ENCODE measurements around the gene GUCY1B1.

- TF ChIP-seq YY1 (IDR thresholded peaks at IDR 0.05; ENCODE audit: insufficient read depth, insufficient read length) = no peak
- TF ChIP-seq ZNF274 (IDR thresholded peaks at IDR 0.05; ENCODE audit: low read depth, low read length) = no peak
These were observed 24.8 kb upstream of the GUCY1B1 start for GRCh38 chr4:155734065-155734464.
